SK-N-SH treated with all-trans-retinoic acid at 6 μM for 48 hours (cell line): ENCODE results near the gene CIT.

Source experiments
- ARNTL ChIP-seq: fragments of 450-650 bp; formaldehyde crosslinking; IDR thresholded peaks from 2 replicates; pipeline ENCODE4 v1.5.0; 2020; ENCODE audit warnings: low read depth, mild to moderate bottlenecking, moderate library complexity, borderline replicate concordance
- ISL1 ChIP-seq: fragments of 250-450 bp; sonication (Bioruptor Pico); IDR thresholded peaks from 2 replicates; pipeline ENCODE4 v2.1.2; 2022; ENCODE audit warnings: mild to moderate bottlenecking, moderate library complexity
- PPARA ChIP-seq: fragments of 250-450 bp; sonication (Bioruptor Pico); IDR thresholded peaks from 2 replicates; pipeline ENCODE4 v1.5.0; 2020; ENCODE audit warnings: mild to moderate bottlenecking, borderline replicate concordance
- RARB ChIP-seq: fragments of 250-450 bp; sonication (Bioruptor Pico); IDR thresholded peaks from 2 replicates; pipeline ENCODE4 v1.8.0; 2021; ENCODE audit warnings: mild to moderate bottlenecking, moderate library complexity
- SNAI2 ChIP-seq: fragments of 250-450 bp; sonication (Bioruptor Pico); IDR thresholded peaks from 2 replicates; pipeline ENCODE4 v1.5.0; 2020; ENCODE audit warnings: mild to moderate bottlenecking, moderate library complexity
- TCF4 ChIP-seq: fragments of 250-450 bp; sonication (Bioruptor Pico); IDR thresholded peaks from 2 replicates; pipeline ENCODE4 v1.8.0; 2021; ENCODE audit warnings: mild to moderate bottlenecking, moderate library complexity, borderline replicate concordance
- ZC3H10 ChIP-seq: fragments of 250-450 bp; sonication (Bioruptor Pico); IDR thresholded peaks from 2 replicates; pipeline ENCODE4 v1.5.1; 2021; ENCODE audit warnings: mild to moderate bottlenecking, moderate library complexity
- ZFP3 ChIP-seq: fragments of 250-450 bp; sonication (Bioruptor Pico); IDR thresholded peaks from 2 replicates; pipeline ENCODE4 v1.5.0; 2020; ENCODE audit warnings: mild to moderate bottlenecking, moderate library complexity
- ZFP30 ChIP-seq: fragments of 450-650 bp; formaldehyde crosslinking; IDR thresholded peaks from 2 replicates; pipeline ENCODE4 v1.5.0; 2022; ENCODE audit warnings: mild to moderate bottlenecking, moderate library complexity
- ZNF70 ChIP-seq: fragments of 450-650 bp; formaldehyde crosslinking; IDR thresholded peaks from 2 replicates; pipeline ENCODE4 v1.5.0; 2020; ENCODE audit warnings: mild to moderate bottlenecking, moderate library complexity
- TF ChIP-seq, protein P1 (sequence below): fragments of 250-450 bp; sonication (Bioruptor Pico); IDR thresholded peaks from 2 replicates; pipeline ENCODE4 v1.5.1; 2020; ENCODE audit warnings: low read depth, mild to moderate bottlenecking, moderate library complexity
- TF ChIP-seq, protein P2 (sequence below): fragments of 250-450 bp; sonication (Bioruptor Pico); IDR thresholded peaks from 2 replicates; pipeline ENCODE4 v1.8.0; 2020; ENCODE audit warnings: mild to moderate bottlenecking, moderate library complexity, borderline replicate concordance
- TF ChIP-seq, protein P3 (sequence below): fragments of 250-450 bp; sonication (Bioruptor Pico); IDR thresholded peaks from 2 replicates; pipeline ENCODE4 v1.8.0; 2021; ENCODE audit warnings: low read depth, mild to moderate bottlenecking, moderate library complexity, borderline replicate concordance

GRCh38 chr12:119695034-119695433 is 182.1 kb downstream of the CIT start:
- no peak for TF ChIP-seq SNAI2 (CRISPR knock-in tag)
- no peak for TF ChIP-seq RARB
- no peak for TF ChIP-seq ISL1
- TF ChIP-seq, protein P1, sequence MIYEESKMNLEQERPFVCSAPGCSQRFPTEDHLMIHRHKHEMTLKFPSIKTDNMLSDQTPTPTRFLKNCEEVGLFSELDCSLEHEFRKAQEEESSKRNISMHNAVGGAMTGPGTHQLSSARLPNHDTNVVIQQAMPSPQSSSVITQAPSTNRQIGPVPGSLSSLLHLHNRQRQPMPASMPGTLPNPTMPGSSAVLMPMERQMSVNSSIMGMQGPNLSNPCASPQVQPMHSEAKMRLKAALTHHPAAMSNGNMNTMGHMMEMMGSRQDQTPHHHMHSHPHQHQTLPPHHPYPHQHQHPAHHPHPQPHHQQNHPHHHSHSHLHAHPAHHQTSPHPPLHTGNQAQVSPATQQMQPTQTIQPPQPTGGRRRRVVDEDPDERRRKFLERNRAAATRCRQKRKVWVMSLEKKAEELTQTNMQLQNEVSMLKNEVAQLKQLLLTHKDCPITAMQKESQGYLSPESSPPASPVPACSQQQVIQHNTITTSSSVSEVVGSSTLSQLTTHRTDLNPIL (CRISPR knock-in tag): no peak
- TF ChIP-seq ZFP30: no peak
- TF ChIP-seq, protein P2, sequence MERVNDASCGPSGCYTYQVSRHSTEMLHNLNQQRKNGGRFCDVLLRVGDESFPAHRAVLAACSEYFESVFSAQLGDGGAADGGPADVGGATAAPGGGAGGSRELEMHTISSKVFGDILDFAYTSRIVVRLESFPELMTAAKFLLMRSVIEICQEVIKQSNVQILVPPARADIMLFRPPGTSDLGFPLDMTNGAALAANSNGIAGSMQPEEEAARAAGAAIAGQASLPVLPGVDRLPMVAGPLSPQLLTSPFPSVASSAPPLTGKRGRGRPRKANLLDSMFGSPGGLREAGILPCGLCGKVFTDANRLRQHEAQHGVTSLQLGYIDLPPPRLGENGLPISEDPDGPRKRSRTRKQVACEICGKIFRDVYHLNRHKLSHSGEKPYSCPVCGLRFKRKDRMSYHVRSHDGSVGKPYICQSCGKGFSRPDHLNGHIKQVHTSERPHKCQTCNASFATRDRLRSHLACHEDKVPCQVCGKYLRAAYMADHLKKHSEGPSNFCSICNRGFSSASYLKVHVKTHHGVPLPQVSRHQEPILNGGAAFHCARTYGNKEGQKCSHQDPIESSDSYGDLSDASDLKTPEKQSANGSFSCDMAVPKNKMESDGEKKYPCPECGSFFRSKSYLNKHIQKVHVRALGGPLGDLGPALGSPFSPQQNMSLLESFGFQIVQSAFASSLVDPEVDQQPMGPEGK (CRISPR knock-in tag): no peak
- no peak for TF ChIP-seq PPARA (CRISPR knock-in tag)
- no peak for TF ChIP-seq ARNTL (CRISPR knock-in tag)
- no peak for TF ChIP-seq ZNF70 (CRISPR knock-in tag)
- no peak for TF ChIP-seq TCF4 (CRISPR knock-in tag)
- TF ChIP-seq ZFP3 (CRISPR knock-in tag): no peak
- TF ChIP-seq, protein P3, sequence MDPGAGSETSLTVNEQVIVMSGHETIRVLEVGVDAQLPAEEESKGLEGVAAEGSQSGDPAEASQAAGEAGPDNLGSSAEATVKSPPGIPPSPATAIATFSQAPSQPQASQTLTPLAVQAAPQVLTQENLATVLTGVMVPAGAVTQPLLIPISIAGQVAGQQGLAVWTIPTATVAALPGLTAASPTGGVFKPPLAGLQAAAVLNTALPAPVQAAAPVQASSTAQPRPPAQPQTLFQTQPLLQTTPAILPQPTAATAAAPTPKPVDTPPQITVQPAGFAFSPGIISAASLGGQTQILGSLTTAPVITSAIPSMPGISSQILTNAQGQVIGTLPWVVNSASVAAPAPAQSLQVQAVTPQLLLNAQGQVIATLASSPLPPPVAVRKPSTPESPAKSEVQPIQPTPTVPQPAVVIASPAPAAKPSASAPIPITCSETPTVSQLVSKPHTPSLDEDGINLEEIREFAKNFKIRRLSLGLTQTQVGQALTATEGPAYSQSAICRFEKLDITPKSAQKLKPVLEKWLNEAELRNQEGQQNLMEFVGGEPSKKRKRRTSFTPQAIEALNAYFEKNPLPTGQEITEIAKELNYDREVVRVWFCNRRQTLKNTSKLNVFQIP (CRISPR knock-in tag): no peak
- TF ChIP-seq ZC3H10: no peak
